Measurements from ENCODE around the gene IL17C. TPM values are rescaled to one million over a fixed set of nuclear protein-coding genes. Genes with fewer than 3 reads are reported as not detected.
A peak's percentile ranks its signal among the peaks of the same experiment; 100 is the strongest.

IL17C gene
- total RNA-seq, 1 experiment from 2014 or later = 1.9 TPM

DNA sequence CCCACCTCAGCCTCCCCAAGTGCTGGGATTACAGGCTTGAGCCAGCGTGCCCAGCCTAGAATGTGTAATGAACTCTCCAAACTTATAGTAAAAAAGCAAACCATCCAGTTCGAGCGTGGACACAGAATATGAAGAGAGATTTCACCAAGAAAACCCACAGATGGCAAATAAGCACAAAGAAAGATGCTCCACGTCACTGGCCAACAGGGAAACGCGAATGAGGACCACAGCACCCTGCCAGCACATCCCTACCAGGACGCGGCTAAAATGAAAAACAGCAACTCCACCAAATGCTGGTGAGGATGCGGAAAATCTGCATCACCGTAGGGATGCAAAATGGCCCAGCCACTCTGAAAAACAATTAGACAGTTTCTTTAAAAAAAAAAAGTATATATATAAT, 23.1 kb downstream of the IL17C start (continued):
- TF ChIP-seq, protein P1, sequence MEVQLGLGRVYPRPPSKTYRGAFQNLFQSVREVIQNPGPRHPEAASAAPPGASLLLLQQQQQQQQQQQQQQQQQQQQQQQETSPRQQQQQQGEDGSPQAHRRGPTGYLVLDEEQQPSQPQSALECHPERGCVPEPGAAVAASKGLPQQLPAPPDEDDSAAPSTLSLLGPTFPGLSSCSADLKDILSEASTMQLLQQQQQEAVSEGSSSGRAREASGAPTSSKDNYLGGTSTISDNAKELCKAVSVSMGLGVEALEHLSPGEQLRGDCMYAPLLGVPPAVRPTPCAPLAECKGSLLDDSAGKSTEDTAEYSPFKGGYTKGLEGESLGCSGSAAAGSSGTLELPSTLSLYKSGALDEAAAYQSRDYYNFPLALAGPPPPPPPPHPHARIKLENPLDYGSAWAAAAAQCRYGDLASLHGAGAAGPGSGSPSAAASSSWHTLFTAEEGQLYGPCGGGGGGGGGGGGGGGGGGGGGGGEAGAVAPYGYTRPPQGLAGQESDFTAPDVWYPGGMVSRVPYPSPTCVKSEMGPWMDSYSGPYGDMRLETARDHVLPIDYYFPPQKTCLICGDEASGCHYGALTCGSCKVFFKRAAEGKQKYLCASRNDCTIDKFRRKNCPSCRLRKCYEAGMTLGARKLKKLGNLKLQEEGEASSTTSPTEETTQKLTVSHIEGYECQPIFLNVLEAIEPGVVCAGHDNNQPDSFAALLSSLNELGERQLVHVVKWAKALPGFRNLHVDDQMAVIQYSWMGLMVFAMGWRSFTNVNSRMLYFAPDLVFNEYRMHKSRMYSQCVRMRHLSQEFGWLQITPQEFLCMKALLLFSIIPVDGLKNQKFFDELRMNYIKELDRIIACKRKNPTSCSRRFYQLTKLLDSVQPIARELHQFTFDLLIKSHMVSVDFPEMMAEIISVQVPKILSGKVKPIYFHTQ (CRISPR knock-in tag; IDR thresholded peaks at IDR 0.05) = no peak
- TF ChIP-seq JAZF1 (CRISPR knock-in tag; IDR thresholded peaks at IDR 0.05) (no peak), TEAD4 (CRISPR knock-in tag; IDR thresholded peaks at IDR 0.05) (no peak), GRHL2 (CRISPR knock-in tag; IDR thresholded peaks at IDR 0.05; ENCODE audit: insufficient replicate concordance, severe bottlenecking) (no peak), RELA (CRISPR knock-in tag; IDR thresholded peaks at IDR 0.05; ENCODE audit: borderline replicate concordance) (no peak), FOXK1 (CRISPR knock-in tag; IDR thresholded peaks at IDR 0.05) (no peak)
- TF ChIP-seq, protein P2, sequence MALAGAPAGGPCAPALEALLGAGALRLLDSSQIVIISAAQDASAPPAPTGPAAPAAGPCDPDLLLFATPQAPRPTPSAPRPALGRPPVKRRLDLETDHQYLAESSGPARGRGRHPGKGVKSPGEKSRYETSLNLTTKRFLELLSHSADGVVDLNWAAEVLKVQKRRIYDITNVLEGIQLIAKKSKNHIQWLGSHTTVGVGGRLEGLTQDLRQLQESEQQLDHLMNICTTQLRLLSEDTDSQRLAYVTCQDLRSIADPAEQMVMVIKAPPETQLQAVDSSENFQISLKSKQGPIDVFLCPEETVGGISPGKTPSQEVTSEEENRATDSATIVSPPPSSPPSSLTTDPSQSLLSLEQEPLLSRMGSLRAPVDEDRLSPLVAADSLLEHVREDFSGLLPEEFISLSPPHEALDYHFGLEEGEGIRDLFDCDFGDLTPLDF (CRISPR knock-in tag; IDR thresholded peaks at IDR 0.05) = no peak
- TF ChIP-seq, protein P3, sequence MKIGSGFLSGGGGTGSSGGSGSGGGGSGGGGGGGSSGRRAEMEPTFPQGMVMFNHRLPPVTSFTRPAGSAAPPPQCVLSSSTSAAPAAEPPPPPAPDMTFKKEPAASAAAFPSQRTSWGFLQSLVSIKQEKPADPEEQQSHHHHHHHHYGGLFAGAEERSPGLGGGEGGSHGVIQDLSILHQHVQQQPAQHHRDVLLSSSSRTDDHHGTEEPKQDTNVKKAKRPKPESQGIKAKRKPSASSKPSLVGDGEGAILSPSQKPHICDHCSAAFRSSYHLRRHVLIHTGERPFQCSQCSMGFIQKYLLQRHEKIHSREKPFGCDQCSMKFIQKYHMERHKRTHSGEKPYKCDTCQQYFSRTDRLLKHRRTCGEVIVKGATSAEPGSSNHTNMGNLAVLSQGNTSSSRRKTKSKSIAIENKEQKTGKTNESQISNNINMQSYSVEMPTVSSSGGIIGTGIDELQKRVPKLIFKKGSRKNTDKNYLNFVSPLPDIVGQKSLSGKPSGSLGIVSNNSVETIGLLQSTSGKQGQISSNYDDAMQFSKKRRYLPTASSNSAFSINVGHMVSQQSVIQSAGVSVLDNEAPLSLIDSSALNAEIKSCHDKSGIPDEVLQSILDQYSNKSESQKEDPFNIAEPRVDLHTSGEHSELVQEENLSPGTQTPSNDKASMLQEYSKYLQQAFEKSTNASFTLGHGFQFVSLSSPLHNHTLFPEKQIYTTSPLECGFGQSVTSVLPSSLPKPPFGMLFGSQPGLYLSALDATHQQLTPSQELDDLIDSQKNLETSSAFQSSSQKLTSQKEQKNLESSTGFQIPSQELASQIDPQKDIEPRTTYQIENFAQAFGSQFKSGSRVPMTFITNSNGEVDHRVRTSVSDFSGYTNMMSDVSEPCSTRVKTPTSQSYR (CRISPR knock-in tag; IDR thresholded peaks at IDR 0.05) = no peak
- TF ChIP-seq, protein P4, sequence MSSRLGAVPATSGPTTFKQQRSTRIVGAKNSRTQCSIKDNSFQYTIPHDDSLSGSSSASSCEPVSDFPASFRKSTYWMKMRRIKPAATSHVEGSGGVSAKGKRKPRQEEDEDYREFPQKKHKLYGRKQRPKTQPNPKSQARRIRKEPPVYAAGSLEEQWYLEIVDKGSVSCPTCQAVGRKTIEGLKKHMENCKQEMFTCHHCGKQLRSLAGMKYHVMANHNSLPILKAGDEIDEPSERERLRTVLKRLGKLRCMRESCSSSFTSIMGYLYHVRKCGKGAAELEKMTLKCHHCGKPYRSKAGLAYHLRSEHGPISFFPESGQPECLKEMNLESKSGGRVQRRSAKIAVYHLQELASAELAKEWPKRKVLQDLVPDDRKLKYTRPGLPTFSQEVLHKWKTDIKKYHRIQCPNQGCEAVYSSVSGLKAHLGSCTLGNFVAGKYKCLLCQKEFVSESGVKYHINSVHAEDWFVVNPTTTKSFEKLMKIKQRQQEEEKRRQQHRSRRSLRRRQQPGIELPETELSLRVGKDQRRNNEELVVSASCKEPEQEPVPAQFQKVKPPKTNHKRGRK (CRISPR knock-in tag; IDR thresholded peaks at IDR 0.05; ENCODE audit: borderline replicate concordance) = no peak
- TF ChIP-seq, protein P5, sequence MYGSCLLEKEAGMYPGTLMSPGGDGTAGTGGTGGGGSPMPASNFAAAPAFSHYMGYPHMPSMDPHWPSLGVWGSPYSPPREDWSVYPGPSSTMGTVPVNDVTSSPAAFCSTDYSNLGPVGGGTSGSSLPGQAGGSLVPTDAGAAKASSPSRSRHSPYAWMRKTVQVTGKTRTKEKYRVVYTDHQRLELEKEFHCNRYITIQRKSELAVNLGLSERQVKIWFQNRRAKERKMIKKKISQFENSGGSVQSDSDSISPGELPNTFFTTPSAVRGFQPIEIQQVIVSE (CRISPR knock-in tag; IDR thresholded peaks at IDR 0.05; ENCODE audit: borderline replicate concordance) = no peak

DNA sequence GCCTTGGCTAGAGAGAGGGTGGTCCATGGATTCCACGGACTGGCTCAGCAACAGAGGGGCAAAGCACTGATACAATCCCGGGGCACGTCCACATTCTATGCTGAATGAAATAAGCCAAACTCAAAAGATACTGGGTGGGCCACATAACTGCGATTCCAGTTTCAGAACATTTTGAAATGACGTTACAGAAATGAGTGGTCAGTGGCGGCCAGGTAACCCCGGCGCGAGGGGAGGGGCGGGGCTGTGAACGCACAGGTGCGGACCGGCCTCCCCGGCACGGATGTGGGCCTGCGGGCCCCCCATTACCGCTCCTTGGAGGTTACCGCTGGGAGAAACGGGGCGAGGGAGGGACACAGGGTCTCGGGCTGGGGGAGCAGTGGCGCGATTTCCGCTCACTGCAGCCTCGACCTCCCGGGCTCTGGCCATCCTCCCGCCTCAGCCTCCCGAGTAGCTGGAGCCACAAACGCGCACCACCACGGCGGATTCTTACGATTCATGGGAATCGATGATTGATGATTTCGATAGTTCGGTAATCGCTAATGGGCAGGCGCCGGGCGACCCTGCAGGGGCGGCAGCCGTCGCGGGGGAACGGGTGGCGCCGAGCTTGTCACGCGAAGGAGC, 24.0 kb downstream of the IL17C start:
- peak overlapping the region; percentile 93 for H3K27ac Mint-ChIP-seq
- ChIA-PET CTCF (interaction anchor here (0.5 to 2.6 kb wide), 8 partner anchors 10 to 122 kb away, joined by 3 to 25 read pairs (median 4); no protein-coding TSS in a partner anchor), POLR2A (interaction anchor here (0.8 to 1.3 kb wide), 3 partner anchors 8 to 43 kb away, joined by 3 to 4 read pairs (median 3); no protein-coding TSS in a partner anchor)
- TF ChIP-seq JUN (CRISPR knock-in tag; IDR thresholded peaks at IDR 0.05) (0 out of 2 replicates have a peak, but pooled peaks have one; percentile 57), TEAD1 (CRISPR knock-in tag; IDR thresholded peaks at IDR 0.05) (peak; percentile 40; the same call in 1 of the 2 replicates), ZNF219 (CRISPR knock-in tag; IDR thresholded peaks at IDR 0.05; ENCODE audit: borderline replicate concordance) (peak; percentile 70; the same call in 1 of the 2 replicates), RELA (CRISPR knock-in tag; IDR thresholded peaks at IDR 0.05; ENCODE audit: borderline replicate concordance) (no peak)
- TF ChIP-seq, protein P6, sequence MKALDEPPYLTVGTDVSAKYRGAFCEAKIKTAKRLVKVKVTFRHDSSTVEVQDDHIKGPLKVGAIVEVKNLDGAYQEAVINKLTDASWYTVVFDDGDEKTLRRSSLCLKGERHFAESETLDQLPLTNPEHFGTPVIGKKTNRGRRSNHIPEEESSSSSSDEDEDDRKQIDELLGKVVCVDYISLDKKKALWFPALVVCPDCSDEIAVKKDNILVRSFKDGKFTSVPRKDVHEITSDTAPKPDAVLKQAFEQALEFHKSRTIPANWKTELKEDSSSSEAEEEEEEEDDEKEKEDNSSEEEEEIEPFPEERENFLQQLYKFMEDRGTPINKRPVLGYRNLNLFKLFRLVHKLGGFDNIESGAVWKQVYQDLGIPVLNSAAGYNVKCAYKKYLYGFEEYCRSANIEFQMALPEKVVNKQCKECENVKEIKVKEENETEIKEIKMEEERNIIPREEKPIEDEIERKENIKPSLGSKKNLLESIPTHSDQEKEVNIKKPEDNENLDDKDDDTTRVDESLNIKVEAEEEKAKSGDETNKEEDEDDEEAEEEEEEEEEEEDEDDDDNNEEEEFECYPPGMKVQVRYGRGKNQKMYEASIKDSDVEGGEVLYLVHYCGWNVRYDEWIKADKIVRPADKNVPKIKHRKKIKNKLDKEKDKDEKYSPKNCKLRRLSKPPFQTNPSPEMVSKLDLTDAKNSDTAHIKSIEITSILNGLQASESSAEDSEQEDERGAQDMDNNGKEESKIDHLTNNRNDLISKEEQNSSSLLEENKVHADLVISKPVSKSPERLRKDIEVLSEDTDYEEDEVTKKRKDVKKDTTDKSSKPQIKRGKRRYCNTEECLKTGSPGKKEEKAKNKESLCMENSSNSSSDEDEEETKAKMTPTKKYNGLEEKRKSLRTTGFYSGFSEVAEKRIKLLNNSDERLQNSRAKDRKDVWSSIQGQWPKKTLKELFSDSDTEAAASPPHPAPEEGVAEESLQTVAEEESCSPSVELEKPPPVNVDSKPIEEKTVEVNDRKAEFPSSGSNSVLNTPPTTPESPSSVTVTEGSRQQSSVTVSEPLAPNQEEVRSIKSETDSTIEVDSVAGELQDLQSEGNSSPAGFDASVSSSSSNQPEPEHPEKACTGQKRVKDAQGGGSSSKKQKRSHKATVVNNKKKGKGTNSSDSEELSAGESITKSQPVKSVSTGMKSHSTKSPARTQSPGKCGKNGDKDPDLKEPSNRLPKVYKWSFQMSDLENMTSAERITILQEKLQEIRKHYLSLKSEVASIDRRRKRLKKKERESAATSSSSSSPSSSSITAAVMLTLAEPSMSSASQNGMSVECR (CRISPR knock-in tag; IDR thresholded peaks at IDR 0.05; ENCODE audit: borderline replicate concordance) = peak; percentile 64
- peak overlapping the region; percentile 83 for H3K4me3 Mint-ChIP-seq
- peaks cover 5% of the 10 kb centered on the region for H3K36me3 Mint-ChIP-seq
- no peaks in the 10 kb centered on the region; the same call in 1 of the 2 replicates for H3K27me3 Mint-ChIP-seq (ENCODE audit: low read depth)
- DNase-seq (ENCODE audit: low spot score) = no peak
- ATAC-seq = no peak
- peaks cover 18% of the 10 kb centered on the region for H3K4me1 Mint-ChIP-seq
- H3K9me3 Mint-ChIP-seq = no peaks in the 10 kb centered on the region
